C4-2B (cell line): ENCODE data around the gene SLC25A12.

Source experiments
- CTCF ChIP-seq: fragments of 450-650 bp; conservative IDR thresholded peaks from 2 replicates; pipeline ENCODE4 v1.5.1; 2017; ENCODE audit warnings: mild to moderate bottlenecking
- ZFX ChIP-seq: fragments of 450-650 bp; IDR thresholded peaks from 2 replicates; pipeline ENCODE4 v1.6.1; 2017

DNA sequence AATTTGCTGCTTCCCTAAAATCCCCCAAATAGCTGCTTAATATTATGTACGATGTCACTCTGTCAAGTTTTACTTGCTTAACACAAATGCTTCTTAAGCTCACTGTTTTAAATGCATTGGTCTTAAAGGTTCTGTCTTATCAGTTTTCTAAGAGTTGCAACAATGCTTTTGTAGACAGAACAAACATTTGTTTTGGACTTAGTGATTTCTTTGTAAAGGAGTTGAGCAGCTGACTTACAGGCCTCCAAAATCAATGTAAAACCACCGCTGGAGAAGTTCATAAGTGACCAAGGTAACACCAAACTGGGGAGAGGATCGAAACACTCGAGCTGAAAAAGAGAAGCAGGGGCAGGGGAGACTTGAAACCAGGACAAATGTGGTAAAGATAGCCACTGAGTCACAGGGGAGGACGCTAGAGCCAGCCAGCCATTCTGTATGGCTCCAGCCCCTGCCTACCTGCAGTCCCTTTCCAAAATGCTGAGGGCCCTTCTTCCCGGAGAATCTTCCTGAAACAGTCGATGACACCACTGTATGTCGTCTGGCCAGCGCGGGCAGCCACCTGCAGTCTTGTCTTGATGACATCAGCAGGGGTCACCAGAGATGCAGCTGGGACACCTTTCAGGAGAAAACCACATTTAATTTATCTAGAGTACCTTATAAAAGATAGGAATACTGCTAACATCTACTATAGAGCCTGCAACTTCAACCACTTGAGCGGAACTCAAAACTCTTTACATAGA, 106.5 kb downstream of the SLC25A12 start:
- no peak for TF ChIP-seq CTCF
- no peak for TF ChIP-seq ZFX
